Adrenal gland (tissue), 12 donors: ENCODE data around the gene SPPL2B. TPM values are rescaled to one million over a fixed set of nuclear protein-coding genes. Genes with fewer than 3 reads are reported as not detected.
"Not testable (repeated sequence)": the region's sequence is repeated elsewhere in the genome, so short reads cannot be mapped to it uniquely, and the experiment has no call there.

Experiments
- DNase-seq, 7 donors: peaks; one replicate each; pipeline ENCODE4 v3.0.0-alpha.2; 2019 to 2020
- H3K27ac ChIP-seq, 5 donors: fragments of 200-600 bp; sonication (generic) in 4 of 5; 1 replicate in 3 of 5; 2 replicates in 2 of 5; pipeline versions ENCODE4 v1.5.1 to v1.8.0; 2016 to 2020; ENCODE audit warnings: mild to moderate bottlenecking in 1 of 5
- H3K27me3 ChIP-seq: fragments of 200-600 bp; 2 replicates; pipeline ENCODE4 v1.8.0; 2021
- H3K36me3 ChIP-seq, 2 donors: fragments of 200-600 bp; replicated peaks in 1 of 2; 1 replicate in 1 of 2; 2 replicates in 1 of 2; pipeline versions ENCODE4 v1.5.1 to v1.8.0; 2018 to 2022
- H3K4me1 ChIP-seq, 2 donors: fragments of 200-600 bp; replicated peaks in 1 of 2; 1 replicate in 1 of 2; 2 replicates in 1 of 2; pipeline versions ENCODE4 v1.5.1 to v1.8.0; 2018 to 2021
- H3K4me3 ChIP-seq, 4 donors: fragments of 200-600 bp; sonication (generic) in 3 of 4; one replicate each; pipeline ENCODE4 v1.5.1; 2016 to 2018
- H3K9me3 ChIP-seq, 3 donors: fragments of 200-600 bp; sonication (generic) in 1 of 3; replicated peaks in 1 of 3; 1 replicate in 2 of 3; 2 replicates in 1 of 3; pipeline versions ENCODE4 v1.5.1 to v1.8.0; 2016 to 2021
- POLR2A ChIP-seq, 2 donors: fragments of 450-650 bp; IDR thresholded peaks; one replicate each; pipeline ENCODE4 v1.6.1; 2017; ENCODE audit warnings: antibody characterized with exemption in 2 of 2, mild to moderate bottlenecking in 2 of 2, moderate library complexity in 1 of 2
- WGBS, 4 donors: extraction: QIAGEN DNeasy Blood & Tissue Kit in 2 of 4; methylation state at CpG; one replicate each; pipeline versions ENCODE4 v1.1.5 to v1.1.7; 2013 to 2017; 5-methylcytosine and 5-hydroxymethylcytosine counted together
- intact Hi-C, 2 donors: fragments of 100-400 bp; cut with DNase I; formaldehyde crosslinking; loops; one replicate each; pipeline versions ENCODE4 v1.14.1 to v1.15.0; 2022 to 2023
- polyA plus RNA-seq, 3 donors: library from polyadenylated mRNA; stranded (reverse); fragments of 200-250 nt in 2 of 3; fragments of 350-450 nt in 1 of 3; fragmentation: Illumina TruSeq in 1 of 3; extraction: RNeasy Lipid Tissue Mini Kit (QIAGEN cat#74804) in 1 of 3; gene quantifications; one replicate each; pipeline ENCODE4 v1.2.3, GENCODE V29; 2013 to 2014
- total RNA-seq, 9 donors: library from RNA; depleted of rRNA in 4 of 9; stranded (reverse); fragments of >200 nt in 4 of 9; fragments of 120-200 nt in 1 of 9; fragmentation: NEBNext Ultra II Directional in 1 of 9; extraction: Animal tissue kit (Norgen Biotek cat#: 25700) in 1 of 9; gene quantifications; one replicate each; pipeline versions ENCODE4 v1.1.0 to v1.2.4, GENCODE V29; 2013 to 2023
- TF ChIP-seq, protein P1 (sequence below), 6 experiments: fragments of 450-650 bp in 4 of 6; fragments of 200-600 bp in 2 of 6; sonication (generic) in 1 of 6; IDR thresholded peaks; 1 replicate in 5 of 6; 2 replicates in 1 of 6; pipeline versions ENCODE4 v1.5.1 to v1.8.0; 2016 to 2021; ENCODE audit warnings: antibody characterized with exemption in 6 of 6, mild to moderate bottlenecking in 2 of 6, moderate library complexity in 1 of 6
- donor health status: healthy with polysubstance abuse.
- donor health status: Bipolar disorder and iron deficiency.
- donor health status: DM: yes; HTN: yes; CAD: no.
- donor health status: DM: no; HTN: no; CAD: no.
- donor health status: DM: no; HTN: no; CAD: no.
- donor health status: DM: yes; HTN: yes; CAD: no.

Gene SPPL2B
- total and polyA plus RNA-seq, 12 donors = 3.9 to 208 (median 31.6) TPM

DNA sequence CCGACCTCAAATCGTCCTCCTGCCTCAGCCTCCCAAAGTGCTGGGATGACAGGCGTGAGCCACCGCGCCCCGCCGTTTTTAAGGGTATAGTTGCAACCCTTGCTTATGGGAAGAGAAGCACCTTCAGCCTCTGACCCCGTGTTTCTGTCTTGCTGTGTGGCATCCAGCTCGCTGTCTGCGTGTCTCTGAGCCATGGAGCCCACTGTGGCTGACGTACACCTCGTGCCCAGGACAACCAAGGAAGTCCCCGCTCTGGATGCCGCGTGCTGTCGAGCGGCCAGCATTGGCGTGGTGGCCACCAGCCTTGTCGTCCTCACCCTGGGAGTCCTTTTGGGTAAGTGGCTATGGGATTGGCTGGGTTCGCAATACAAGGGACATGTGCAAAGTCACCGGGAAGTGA is 61.1 kb downstream of the SPPL2B start:
- DNase-seq = no peak
- Histone ChIP-seq H3K27ac (no peak overlapping the region), H3K4me1 (no peaks in the 10 kb centered on the region), H3K4me3 (no peak overlapping the region), H3K9me3 (no peaks in the 10 kb centered on the region), H3K27me3 (no peaks in the 10 kb centered on the region), H3K36me3 (no peaks in the 10 kb centered on the region)
- TF ChIP-seq POLR2A (IDR thresholded peaks at IDR 0.05) = no peak
- TF ChIP-seq, protein P1, sequence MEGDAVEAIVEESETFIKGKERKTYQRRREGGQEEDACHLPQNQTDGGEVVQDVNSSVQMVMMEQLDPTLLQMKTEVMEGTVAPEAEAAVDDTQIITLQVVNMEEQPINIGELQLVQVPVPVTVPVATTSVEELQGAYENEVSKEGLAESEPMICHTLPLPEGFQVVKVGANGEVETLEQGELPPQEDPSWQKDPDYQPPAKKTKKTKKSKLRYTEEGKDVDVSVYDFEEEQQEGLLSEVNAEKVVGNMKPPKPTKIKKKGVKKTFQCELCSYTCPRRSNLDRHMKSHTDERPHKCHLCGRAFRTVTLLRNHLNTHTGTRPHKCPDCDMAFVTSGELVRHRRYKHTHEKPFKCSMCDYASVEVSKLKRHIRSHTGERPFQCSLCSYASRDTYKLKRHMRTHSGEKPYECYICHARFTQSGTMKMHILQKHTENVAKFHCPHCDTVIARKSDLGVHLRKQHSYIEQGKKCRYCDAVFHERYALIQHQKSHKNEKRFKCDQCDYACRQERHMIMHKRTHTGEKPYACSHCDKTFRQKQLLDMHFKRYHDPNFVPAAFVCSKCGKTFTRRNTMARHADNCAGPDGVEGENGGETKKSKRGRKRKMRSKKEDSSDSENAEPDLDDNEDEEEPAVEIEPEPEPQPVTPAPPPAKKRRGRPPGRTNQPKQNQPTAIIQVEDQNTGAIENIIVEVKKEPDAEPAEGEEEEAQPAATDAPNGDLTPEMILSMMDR (IDR thresholded peaks at IDR 0.05) = no peak
- WGBS, 4 donors = 74 to 93% (median 81%) methylated on average over 7 to 21 of the region's 21 CpGs
- intact Hi-C loops = loop anchor here in 1 of 2 donors (10.0 kb wide), 1 partner anchor 105 kb away; the partner anchor contains the start of gene PEAK3

DNA sequence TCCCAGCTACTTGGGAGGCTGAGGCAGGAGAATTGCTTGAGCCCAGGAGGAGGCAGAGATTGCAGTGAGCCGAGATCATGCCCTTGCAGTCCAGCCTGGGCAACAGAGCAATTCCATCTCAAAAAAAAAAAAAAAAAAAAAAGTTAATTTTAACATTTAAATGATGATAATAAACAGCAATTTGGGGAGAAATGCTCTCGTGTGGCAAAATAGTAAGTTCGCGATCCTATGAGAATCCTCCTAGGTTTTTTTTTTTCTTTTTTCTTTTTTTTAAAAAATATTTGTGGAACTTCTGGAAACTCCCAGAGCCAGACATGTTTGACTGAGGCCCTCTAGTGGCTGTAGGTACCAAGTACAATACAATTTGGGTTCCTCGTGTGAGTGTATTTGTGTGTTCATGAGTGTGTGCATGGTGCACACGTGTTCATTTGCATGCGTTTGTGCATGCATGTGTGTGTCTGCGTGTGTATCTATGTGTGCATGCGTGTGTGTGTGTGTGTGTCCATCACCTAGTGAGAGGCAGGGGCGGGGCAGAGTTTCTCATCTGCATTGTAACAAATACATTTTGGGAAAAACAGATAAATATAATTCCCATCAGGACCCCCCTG is 62.7 kb downstream of the SPPL2B start:
- H3K9me3 ChIP-seq = no peaks in the 10 kb centered on the region
- peak in 6 of 7 donors; percentile 35 to 71 (median 54) for DNase-seq
- TF ChIP-seq, protein P1 (IDR thresholded peaks at IDR 0.05) = peak; percentile 55 to 94 (median 72)
- no peak for TF ChIP-seq POLR2A (IDR thresholded peaks at IDR 0.05)
- 4 to 9% (median 7%) methylated on average over 9 to 10 of the region's 10 CpGs for WGBS, 4 donors
- no peaks in the 10 kb centered on the region for H3K4me1 ChIP-seq
- no peak overlapping the region for H3K27ac ChIP-seq
- H3K36me3 ChIP-seq = no peaks in the 10 kb centered on the region
- peaks cover under 1% of the 10 kb centered on the region for H3K27me3 ChIP-seq
- H3K4me3 ChIP-seq = no peak overlapping the region
- intact Hi-C loops = loop anchor here in 1 of 2 donors (5.0 kb wide), 2 partner anchors 114 to 234 kb away; no protein-coding TSS in a partner anchor

DNA sequence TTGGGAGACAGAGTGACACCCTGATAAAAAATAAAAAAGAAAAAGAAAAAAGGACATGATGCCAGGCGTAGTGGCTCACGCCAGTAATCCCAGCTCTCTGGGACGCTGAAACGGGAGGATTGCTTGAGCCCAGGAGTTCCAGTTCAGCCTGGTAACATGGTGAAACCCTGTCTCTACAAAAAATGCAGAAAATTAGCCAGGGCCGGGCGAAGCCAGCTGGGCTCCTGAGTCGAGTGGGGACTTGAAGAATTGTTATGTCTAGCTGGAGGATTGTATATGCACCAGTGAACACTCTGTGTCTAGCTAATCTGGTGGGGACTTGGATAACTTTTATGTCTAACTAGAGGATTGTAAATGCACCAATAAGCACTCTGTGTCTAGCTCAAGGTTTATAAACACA is 63.9 kb downstream of the SPPL2B start:
- Histone ChIP-seq H3K36me3 (no peaks in the 10 kb centered on the region), H3K4me1 (no peaks in the 10 kb centered on the region), H3K4me3 (no peak overlapping the region), H3K27me3 (peaks cover 3% of the 10 kb centered on the region), H3K9me3 (no peaks in the 10 kb centered on the region), H3K27ac (no peak overlapping the region)
- no peak for TF ChIP-seq POLR2A (IDR thresholded peaks at IDR 0.05)
- TF ChIP-seq, protein P1 (IDR thresholded peaks at IDR 0.05) = no peak
- 52 to 58% (median 56%) methylated on average over 7 of the region's 7 CpGs for WGBS, 4 donors
- intact Hi-C loops = loop anchor here in 1 of 2 donors (5.0 kb wide), 2 partner anchors 115 to 235 kb away; no protein-coding TSS in a partner anchor
- DNase-seq = no peak

DNA sequence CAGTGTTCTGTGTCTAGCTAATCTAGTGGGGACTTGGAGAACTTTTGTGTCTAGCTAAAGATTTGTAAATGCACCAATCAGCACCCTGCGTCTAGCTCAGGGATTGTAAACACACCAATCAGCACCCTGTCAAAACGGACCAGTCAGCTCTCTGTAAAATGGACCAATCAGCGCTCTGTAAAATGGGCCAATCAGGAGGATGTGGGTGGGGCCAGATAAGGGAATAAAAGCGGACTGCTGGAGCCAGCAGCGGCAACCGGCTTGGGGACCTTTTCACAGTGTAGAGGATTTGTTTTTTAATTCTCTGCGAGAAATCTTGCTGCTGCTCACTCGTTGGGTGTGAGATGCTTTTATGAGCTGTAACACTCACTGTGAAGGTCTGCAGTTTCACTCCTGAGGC is 64.4 kb downstream of the SPPL2B start:
- H3K4me3 ChIP-seq, H3K36me3 ChIP-seq, H3K27me3 ChIP-seq, H3K27ac ChIP-seq, H3K4me1 ChIP-seq, H3K9me3 ChIP-seq, DNase-seq: not testable (repeated sequence)
- 74 to 79% (median 76%) methylated on average over 8 of the region's 8 CpGs for WGBS, 4 donors
- intact Hi-C loops = loop anchor here in 1 of 2 donors (5.0 kb wide), 2 partner anchors 116 to 236 kb away; no protein-coding TSS in a partner anchor

DNA sequence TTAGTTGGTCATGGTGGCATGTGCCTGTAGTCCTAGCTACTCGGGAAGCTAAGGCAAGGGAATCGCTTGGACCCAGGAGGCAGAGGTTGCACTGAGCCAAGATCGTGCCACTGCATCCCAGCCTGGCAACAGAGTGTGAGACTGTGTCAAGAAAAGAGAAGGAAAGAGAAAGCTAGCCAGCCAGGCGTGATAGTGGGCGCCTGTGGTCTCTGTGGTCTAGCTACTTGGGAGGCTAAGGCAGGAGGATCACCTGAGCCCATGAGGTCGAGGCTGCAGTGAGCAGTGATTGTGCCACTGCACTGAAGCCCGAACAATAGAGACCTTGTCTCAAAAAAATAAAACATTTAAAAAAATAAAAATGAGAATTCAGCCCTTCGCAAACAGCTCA is 65.6 kb downstream of the SPPL2B start:
- no peaks in the 10 kb centered on the region for H3K36me3 ChIP-seq
- H3K27me3 ChIP-seq = peaks cover 3% of the 10 kb centered on the region
- H3K4me1 ChIP-seq = no peaks in the 10 kb centered on the region
- no peak overlapping the region for H3K4me3 ChIP-seq
- H3K27ac ChIP-seq = no peak overlapping the region
- H3K9me3 ChIP-seq = no peaks in the 10 kb centered on the region
- DNase-seq = no peak
- 62 to 76% (median 67%) methylated on average over 7 to 8 of the region's 8 CpGs for WGBS, 4 donors
- TF ChIP-seq POLR2A (IDR thresholded peaks at IDR 0.05) = no peak
- TF ChIP-seq, protein P1 (IDR thresholded peaks at IDR 0.05) = no peak
- intact Hi-C loops = loop anchor here in 1 of 2 donors (5.0 kb wide), 2 partner anchors 117 to 237 kb away; no protein-coding TSS in a partner anchor
